Activated CD8-positive, alpha-beta memory T cell treated with anti-CD3 and anti-CD28 coated beads, Interleukin-2, amount 50 U/mL, for 24 hours (primary cell): Measurements from ENCODE around the gene EPS8L3.

Source experiments
- DNase-seq: peaks from one replicate; pipeline ENCODE4 v3.0.0-alpha.2; 2020; ENCODE audit errors: extremely low read depth

Gene EPS8L3

GRCh38 chr1:109739738-109740614 lies 23.7 kb downstream of the EPS8L3 start:
- peak; percentile 36 for DNase-seq

GRCh38 chr1:109733236-109733870 lies 30.4 kb downstream of the EPS8L3 start:
- DNase-seq, result no peak

DNA sequence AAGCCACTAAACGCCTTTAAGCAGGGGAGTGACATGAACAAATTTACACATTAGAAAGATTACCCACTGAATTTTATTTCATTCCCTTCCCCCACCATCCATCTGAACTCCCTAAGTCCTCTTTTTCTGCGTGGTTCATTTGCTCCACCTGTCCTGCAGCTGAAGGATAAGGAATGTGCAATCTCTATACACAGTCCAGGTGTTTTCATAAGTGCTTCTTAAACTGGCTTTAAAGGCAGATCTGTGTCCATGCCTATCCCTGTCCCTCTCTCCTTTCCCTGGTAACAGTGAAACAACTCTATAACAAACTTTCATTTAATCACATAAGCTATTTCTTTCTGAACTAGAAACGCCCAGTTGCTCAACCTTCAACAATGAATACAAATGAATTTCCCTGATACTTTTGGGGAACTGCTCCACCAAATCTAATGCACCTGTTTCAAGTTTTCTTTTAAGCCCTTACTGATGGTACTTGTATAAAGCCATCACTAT lies 31.3 kb downstream of the EPS8L3 start:
- no peak for DNase-seq

DNA sequence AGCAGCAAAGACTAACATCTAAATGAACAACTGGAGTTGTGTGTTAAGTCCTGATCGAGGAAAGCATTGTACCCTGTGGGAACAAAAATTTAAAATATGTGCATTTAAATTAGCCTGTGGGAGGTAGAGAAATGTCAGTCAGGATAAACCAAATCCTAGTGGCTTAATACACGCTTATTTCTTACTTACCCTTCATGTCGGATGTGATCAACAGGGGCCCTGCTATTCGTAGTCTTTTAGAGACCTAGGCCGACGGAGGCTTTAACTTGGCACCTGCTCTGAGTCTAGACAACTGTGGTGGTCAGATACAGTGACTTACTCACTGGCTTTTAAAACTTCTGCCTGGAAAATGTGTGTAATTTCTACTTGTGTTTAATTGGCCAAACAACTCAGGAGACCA lies 33.1 kb downstream of the EPS8L3 start:
- no peak for DNase-seq

GRCh38 chr1:109728870-109729269 lies 34.9 kb downstream of the EPS8L3 start:
- DNase-seq, result no peak

- no peak for DNase-seq
Measured at GRCh38 chr1:109726728-109727373, 36.9 kb downstream of the EPS8L3 start.

DNA sequence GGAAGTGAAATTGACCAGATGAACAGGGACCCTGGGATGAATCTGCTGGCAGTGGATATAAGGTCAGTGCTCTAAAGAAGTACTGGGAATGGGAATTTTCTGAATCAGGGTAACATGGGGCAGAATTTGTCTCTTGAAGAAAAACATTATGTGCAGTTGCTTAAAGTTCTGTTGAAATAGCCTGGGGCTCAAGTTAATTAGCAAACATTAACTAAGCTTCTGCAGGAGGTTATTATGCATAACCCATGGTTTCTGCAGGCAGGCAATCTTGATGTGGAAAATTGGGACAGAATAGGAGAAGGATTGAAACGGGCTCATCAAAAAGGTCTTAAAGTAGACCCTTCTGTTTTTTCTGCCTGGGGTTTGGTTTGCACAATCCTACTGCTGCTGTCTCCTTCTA lies 37.7 kb downstream of the EPS8L3 start:
- no peak for DNase-seq

- no peak for DNase-seq
Measured at GRCh38 chr1:109725510-109725909, 38.2 kb downstream of the EPS8L3 start.

GRCh38 chr1:109724933-109725332 lies 38.8 kb downstream of the EPS8L3 start:
- no peak for DNase-seq

DNA sequence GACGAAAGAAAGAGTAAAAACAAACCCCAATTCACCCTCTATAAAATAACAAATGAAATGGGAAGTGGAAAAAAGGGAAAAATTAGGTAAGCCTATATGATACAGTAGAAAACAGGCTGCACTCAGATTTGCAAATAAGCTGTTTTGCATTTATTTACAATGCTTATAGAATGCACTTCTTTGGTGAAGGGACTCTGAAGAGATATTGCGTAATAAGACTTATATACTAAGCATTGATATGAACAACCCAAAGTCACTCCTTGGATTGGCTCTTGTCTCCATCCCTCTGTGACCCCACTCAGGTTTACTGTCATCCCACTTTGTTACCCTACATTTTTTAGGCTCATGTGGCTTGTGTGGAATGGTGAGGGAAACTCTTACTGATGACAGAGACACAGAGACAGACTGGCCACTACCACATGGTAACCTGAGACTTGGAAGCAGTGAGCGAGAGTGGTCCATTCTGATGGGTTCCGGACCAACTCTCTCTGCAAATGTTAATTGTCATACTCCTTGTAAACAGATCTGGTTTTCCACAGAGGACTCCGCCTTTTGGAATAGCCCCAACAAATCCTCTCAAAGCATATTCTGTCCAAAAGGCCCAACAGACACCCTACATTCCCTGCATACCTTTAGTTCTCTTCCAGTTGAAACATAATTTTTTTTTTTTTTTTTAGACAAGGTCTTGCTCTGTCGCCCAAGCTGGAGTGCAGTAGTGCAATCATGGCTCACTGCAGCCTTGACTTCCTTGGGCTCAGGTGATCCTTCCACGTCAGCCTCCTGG lies 40.6 kb downstream of the EPS8L3 start:
- no peak for DNase-seq

DNA sequence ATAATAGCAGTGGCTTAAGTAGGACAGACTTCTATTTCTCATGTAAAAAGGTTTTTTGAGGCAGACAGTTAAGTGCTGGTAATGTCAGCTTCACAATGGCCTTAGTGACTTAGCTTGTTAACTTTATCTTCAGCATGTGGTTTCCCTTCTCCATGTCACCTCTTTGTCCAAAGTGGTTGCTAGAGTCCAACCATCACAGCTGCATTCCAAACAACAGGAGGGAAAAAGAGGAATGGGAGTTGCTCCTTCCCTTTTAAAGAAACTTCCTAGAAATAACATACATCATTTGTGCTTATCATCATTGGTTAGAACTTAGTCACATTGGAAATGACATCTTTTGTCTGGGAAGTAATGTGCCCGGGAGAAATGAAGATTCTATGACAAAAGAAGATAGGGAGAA lies 41.8 kb downstream of the EPS8L3 start:
- DNase-seq, result no peak

DNA sequence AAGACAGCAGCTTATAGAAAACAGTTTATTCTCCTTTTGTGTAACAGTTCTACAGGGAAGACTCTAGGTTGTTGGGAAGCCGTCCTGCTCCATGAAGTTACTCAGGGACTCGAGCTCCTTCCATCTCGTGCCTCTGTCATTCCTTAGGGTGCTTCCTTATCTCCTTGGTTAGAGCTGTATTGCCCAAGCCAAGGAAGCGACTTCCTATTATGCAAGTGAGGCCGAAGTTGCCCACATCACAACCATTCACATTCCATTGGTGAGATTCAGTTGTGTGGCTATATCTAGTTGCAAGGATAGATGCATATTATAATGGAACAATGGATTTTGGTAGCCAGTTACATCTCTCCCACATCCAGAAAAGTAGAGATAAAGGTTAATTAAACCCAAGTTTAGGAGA lies 42.7 kb downstream of the EPS8L3 start:
- DNase-seq, result no peak

DNA sequence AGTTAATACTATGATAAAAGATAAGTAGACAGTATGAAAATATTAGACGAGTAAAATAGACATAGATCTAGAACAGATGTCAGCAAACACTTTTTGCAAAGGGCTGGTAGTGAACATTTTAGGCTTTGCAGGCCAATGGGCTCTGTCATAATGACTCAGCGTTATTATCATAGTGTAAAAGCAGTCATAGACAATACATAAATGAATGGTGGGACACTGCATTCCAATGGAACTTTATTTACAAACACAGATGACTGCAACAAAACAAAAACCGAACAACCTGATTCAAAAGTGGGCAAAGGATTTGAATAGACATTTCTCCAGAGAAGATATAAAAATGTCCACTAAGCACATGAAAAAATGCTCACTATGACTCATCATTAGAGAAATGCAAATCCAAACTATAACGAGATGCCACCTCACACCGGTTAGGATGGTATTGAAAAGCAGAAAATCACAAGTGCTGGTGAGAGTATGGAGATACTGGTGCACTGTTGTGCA lies 44.3 kb downstream of the EPS8L3 start:
- no peak for DNase-seq

DNA sequence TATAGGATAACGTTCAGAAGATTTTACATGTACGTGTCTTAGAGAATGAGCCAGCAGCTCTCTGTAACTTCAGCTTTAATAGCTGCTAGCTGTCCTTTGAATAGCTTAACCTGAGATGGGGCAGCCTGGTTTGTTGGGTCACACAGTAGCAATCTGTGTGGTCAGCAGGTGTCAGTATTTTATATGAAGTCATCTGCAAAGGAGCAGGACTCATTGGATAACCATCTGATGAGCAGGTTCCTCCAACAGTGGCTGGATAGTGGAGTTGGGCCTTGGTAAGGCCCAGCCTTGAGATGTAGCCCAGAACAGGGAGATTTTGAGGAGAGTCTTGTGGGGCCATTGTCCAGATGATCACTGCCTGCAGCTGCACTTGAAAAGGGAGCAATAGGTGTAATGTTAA lies 45.2 kb downstream of the EPS8L3 start:
- DNase-seq, result no peak

DNA sequence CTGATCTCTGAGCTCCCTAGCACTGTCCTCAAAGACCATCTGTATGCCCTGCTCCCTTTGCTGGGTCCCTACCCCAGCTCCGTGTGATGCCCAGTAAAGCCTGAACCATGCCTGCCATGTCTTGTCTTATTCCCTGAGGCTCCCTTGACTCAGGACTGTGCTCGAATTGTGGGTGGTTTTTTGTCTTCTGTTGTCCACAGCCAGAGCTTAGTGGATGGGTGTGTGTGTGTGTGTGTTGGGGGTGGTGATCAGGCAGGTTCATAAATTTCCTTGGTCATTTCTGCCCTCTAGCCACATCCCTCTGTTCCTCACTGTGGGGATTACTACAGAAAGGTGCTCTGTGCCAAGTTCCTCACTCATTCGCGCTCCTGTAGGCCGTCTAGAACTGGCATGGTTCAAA lies 46.0 kb downstream of the EPS8L3 start:
- no peak for DNase-seq

- DNase-seq, result no peak
Measured at GRCh38 chr1:109716570-109717090, 47.1 kb downstream of the EPS8L3 start.

DNA sequence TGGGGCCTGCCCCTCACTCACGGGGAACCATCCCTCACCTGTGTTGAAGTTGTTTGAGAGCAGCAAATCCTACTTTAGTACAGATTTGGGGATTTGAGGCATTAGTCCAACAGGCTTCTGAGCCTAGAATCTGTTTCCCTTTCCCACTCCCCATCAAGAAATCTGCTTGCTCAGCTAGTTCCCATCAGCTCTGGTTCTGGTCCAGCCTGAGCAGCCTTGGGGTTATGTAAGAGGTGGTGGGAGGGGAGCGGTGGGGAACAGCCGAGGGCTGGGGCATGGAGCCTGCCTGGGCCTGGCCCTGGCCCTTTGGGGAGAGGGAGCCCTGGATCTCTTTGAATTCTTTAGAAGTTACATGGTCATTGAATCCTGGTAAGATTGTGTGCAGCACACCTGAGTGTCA lies 47.6 kb downstream of the EPS8L3 start:
- DNase-seq, result no peak

GRCh38 chr1:109714661-109715372 lies 48.9 kb downstream of the EPS8L3 start:
- no peak for DNase-seq

DNA sequence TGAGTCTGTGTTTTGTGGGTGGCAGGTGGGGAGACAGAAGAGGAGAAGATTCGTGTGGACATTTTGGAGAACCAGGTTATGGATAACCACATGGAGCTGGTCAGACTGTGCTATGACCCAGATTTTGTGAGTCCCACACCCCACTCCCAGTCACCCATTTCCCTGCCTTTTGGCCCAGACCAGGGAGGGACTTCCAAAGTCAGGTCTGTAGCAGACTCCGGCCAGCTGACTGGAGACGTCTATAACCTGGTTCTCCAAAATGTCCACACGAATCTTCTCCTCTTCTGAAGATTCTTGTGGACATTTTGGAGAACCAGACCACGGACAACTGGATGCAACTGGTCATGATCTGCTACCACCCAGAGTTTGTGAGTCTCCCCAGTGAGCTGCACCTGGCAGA lies 50.1 kb downstream of the EPS8L3 start:
- DNase-seq, result no peak

DNA sequence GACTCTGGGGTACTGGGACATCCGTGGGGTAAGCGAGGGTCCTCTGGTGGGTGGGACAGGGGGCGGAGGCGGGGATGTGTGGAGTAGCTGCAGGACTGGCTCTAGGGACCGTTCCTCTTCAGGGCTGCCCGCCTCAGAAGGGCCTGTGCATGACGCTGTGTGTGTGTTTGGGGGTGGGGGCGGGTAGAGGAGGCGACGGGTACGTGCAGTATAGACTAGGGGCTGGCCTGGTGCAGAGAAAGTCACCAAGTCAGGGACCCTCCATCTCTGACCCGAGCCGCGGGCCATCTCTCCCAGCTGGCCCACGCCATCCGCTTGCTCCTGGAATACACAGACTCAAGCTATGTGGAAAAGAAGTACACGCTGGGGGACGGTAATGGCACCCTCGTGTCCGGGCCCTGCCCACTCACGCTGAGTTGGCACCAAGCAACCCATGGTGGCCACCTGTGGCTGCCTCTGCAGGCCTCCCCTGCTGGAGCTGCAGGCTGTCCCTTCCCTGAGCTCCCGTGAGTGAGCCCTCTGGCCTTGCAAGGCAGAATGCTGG lies 51.3 kb downstream of the EPS8L3 start:
- DNase-seq, result no peak
